Measurements from ENCODE around the gene TXNL4A. TPM values are rescaled to one million over a fixed set of nuclear protein-coding genes. Genes with fewer than 3 reads are reported as not detected.

Gene TXNL4A
- total RNA-seq, 1 donor from 2014 or later, result 79.6 TPM

DNA sequence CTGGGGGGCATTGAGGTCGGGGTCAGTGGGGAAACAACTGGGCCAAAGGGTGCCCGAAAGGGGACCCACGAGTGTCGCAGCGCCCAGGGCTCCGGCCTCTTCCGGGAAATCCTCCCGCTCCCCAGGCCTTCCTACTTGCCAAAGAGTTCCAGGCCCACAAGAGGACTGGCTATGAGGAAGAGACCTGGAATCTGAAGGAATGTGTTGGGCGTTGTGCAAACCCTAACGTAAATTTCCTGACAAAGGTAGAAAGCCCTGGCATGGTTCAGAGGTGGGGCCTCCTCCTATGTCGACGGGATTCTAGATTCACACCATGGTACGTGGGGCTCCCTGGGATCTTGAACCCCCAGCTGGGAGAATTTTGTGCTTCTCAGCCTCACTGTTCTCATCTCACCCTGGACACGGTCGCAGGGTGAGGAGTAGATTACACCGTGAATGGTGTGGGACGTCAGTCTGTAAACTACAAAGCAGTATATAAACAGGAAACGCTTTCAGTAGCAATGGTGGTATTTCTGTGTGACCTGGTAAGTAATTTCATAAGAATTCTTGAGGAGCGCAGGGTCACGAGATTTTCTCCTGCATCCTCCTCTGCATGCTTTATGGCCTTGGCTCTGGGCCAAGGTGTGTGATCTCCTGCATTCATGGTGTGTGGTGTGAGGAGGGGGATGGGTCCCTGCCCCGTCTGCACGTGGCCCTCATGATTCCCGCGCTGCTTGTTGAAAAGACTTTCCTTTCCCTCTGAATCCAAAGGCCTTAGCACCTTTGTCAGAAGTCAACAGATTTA lies 23.1 kb downstream of the TXNL4A start:
- Histone ChIP-seq H3K27me3 (ENCODE audit: control insufficient read depth, insufficient read depth, low read length) (no peaks in the 10 kb centered on the region), H3K36me3 (ENCODE audit: control insufficient read depth, insufficient read depth, low read length) (no peaks in the 10 kb centered on the region), H3K4me3 (ENCODE audit: low read depth, low read length) (peak overlapping the region; percentile 59)
- TF ChIP-seq CTCF (IDR thresholded peaks at IDR 0.05; ENCODE audit: insufficient read depth, low read length, poor library complexity, severe bottlenecking), result no peak
- no peak for DNase-seq (ENCODE audit: low read depth)

GRCh38 chr18:79964330-79965118 lies 23.8 kb downstream of the TXNL4A start, which contains the start of gene HSBP1L1:
HSBP1L1 (plus strand) TSS chr18:79964643; CDS start chr18:79964736, 93 bp downstream.
- no peak for TF ChIP-seq CTCF (IDR thresholded peaks at IDR 0.05; ENCODE audit: insufficient read depth, low read length, poor library complexity, severe bottlenecking)
- DNase-seq (ENCODE audit: low read depth), result no peak
- no peaks in the 10 kb centered on the region for H3K36me3 ChIP-seq (ENCODE audit: control insufficient read depth, insufficient read depth, low read length)
- H3K4me3 ChIP-seq (ENCODE audit: low read depth, low read length), result peak within 1 kb of the TSS; percentile 59
- H3K27me3 ChIP-seq (ENCODE audit: control insufficient read depth, insufficient read depth, low read length), result no peaks in the 10 kb centered on the region

GRCh38 chr18:79963658-79964329 lies 24.6 kb downstream of the TXNL4A start:
- DNase-seq (ENCODE audit: low read depth), result no peak
- no peak for TF ChIP-seq CTCF (IDR thresholded peaks at IDR 0.05; ENCODE audit: insufficient read depth, low read length, poor library complexity, severe bottlenecking)
- no peaks in the 10 kb centered on the region for H3K36me3 ChIP-seq (ENCODE audit: control insufficient read depth, insufficient read depth, low read length)
- no peaks in the 10 kb centered on the region for H3K27me3 ChIP-seq (ENCODE audit: control insufficient read depth, insufficient read depth, low read length)
- H3K4me3 ChIP-seq (ENCODE audit: low read depth, low read length), result peak overlapping the region; percentile 59

DNA sequence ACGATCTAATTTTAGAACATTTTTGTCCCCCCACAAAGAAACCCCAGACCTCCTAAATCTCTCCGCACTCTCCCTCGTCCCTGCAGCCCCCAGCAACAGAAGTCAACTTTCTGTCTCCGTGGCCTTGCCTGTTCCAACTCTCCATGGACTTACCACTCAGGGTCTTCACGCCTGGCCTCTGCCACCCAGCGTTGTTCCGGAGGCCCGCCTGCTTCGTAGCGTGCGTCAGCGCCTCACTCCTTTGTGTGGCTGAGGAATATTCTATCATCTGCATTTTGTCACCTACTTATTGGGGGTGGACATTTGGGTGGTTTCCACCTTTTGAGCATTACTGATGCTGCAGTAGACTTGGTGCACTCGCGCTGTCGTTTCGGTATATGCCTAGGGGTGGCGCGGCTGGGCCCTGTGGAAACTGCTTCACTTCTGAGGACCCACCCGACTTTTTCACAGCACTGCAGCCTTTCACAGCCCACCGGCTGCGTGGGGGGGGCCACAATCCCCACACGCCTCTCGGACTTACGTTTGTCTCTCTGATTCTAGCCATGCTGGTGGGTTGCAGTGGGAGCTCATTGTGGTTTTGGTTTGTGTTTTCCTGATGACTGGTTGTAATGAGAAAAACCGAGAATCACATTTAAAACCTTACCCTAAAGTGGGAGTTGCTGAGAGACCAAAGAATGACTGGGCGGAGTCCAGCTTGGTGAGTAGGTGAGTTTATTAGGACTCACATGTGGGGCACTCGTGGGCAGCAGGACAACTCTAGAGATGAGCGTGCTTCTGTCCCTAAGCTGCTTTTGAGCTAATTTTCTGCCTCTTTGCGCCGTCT lies 25.3 kb downstream of the TXNL4A start:
- no peaks in the 10 kb centered on the region for H3K36me3 ChIP-seq (ENCODE audit: control insufficient read depth, insufficient read depth, low read length)
- no peak for DNase-seq (ENCODE audit: low read depth)
- H3K27me3 ChIP-seq (ENCODE audit: control insufficient read depth, insufficient read depth, low read length), result no peaks in the 10 kb centered on the region
- no peak for TF ChIP-seq CTCF (IDR thresholded peaks at IDR 0.05; ENCODE audit: insufficient read depth, low read length, poor library complexity, severe bottlenecking)
- H3K4me3 ChIP-seq (ENCODE audit: low read depth, low read length), result no peak overlapping the region

GRCh38 chr18:79962311-79962710 lies 26.1 kb downstream of the TXNL4A start:
- H3K27me3 ChIP-seq (ENCODE audit: control insufficient read depth, insufficient read depth, low read length), result no peaks in the 10 kb centered on the region
- no peak for DNase-seq (ENCODE audit: low read depth)
- no peaks in the 10 kb centered on the region for H3K36me3 ChIP-seq (ENCODE audit: control insufficient read depth, insufficient read depth, low read length)
- no peak overlapping the region for H3K4me3 ChIP-seq (ENCODE audit: low read depth, low read length)
- no peak for TF ChIP-seq CTCF (IDR thresholded peaks at IDR 0.05; ENCODE audit: insufficient read depth, low read length, poor library complexity, severe bottlenecking)

All from kidney epithelial cell (primary cell).